A549 (cell line): Measurements from ENCODE around the gene NRXN3. TPM values are rescaled to one million over a fixed set of nuclear protein-coding genes. Genes with fewer than 3 reads are reported as not detected.

Experiments
- ATAC-seq, 2 experiments: fragments of 200-7000 bp in 1 of 2; fragments of >200 bp in 1 of 2; cut with Nextera tagmentation in 1 of 2; cut with Tn5 transposase in 1 of 2; 3 replicates each; pipeline versions ENCODE4 v1.8.0 to v1.9.1; 2018 to 2020; ENCODE audit warnings: mild to moderate bottlenecking in 1 of 2, moderate library complexity in 1 of 2
- CTCF ChIA-PET: fragments of 300-600 bp; sonication (Branson Sonifier 250); formaldehyde crosslinking; extraction: SDS; loops from one replicate; lab custom pipeline; 2021; ENCODE audit warnings: antibody characterized with exemption, inconsistent platforms; lab: Yijun Ruan, JAX
- POLR2A ChIA-PET: fragments of 350-600 bp; formaldehyde crosslinking; extraction: SDS; loops from one replicate; lab custom pipeline; 2021; ENCODE audit warnings: antibody characterized with exemption, inconsistent platforms; lab: Yijun Ruan, JAX
- DNase-seq, 2 experiments: peaks; one replicate each; pipeline versions ENCODE4 v3.0.0 to v3.0.0-alpha.2; 2011 to 2016; ENCODE audit warnings: low read depth in 1 of 2, low spot score in 1 of 2
- FAIRE-seq: peaks from 2 replicates; lab custom pipeline; 2011; peaks lifted over from hg19 to GRCh38; lab: Jason Lieb, UNC
- H3K27ac ChIP-seq, 2 experiments: fragments of >200 bp; sonication (Bioruptor Twin); formaldehyde crosslinking; 3 replicates each; pipeline ENCODE4 v1.5.1; 2016 to 2017
- H3K4me1 ChIP-seq: fragments of >200 bp; sonication (Bioruptor Twin); formaldehyde crosslinking; 3 replicates; pipeline ENCODE4 v1.6.1; 2016
- H3K4me2 ChIP-seq: fragments of >200 bp; sonication (Bioruptor Twin); formaldehyde crosslinking; 3 replicates; pipeline ENCODE4 v1.6.1; 2016
- H3K4me3 ChIP-seq: fragments of >200 bp; sonication (Bioruptor Twin); formaldehyde crosslinking; 3 replicates; pipeline ENCODE4 v1.5.1; 2016
- H3K9me3 ChIP-seq: fragments of >200 bp; sonication (Bioruptor Twin); formaldehyde crosslinking; 3 replicates; pipeline ENCODE4 v1.6.1; 2016
- CBX2 ChIP-seq: fragments of 200-600 bp; sonication (generic); IDR thresholded peaks from 2 replicates; pipeline ENCODE4 v1.6.1; 2016; ENCODE audit warnings: low read depth, mild to moderate bottlenecking, borderline replicate concordance
- CBX8 ChIP-seq: fragments of 200-600 bp; sonication (generic); IDR thresholded peaks from 2 replicates; pipeline ENCODE4 v1.6.1; 2016
- CHD4 ChIP-seq: fragments of 200-600 bp; sonication (generic); IDR thresholded peaks from 2 replicates; pipeline ENCODE4 v1.6.1; 2016; ENCODE audit warnings: antibody characterized with exemption, mild to moderate bottlenecking, borderline replicate concordance
- CTCF ChIP-seq: fragments of >200 bp; sonication (Bioruptor Twin); formaldehyde crosslinking; IDR thresholded peaks from 3 replicates; pipeline ENCODE4 v1.5.1; 2016
- EHF ChIP-seq: fragments of 250-450 bp; sonication (Bioruptor Pico); IDR thresholded peaks from 2 replicates; pipeline ENCODE4 v1.5.0; 2020; ENCODE audit warnings: mild to moderate bottlenecking
- EP300 ChIP-seq, 2 experiments: fragments of >200 bp; sonication (Bioruptor Twin); formaldehyde crosslinking; IDR thresholded peaks; 2 replicates in 1 of 2; 3 replicates in 1 of 2; pipeline ENCODE4 v1.6.1; 2016 to 2017
- FOSB ChIP-seq: fragments of 250-450 bp; sonication (Bioruptor Pico); IDR thresholded peaks from 2 replicates; pipeline ENCODE4 v1.5.0; 2020; ENCODE audit warnings: mild to moderate bottlenecking, moderate library complexity
- HEYL ChIP-seq: fragments of 250-450 bp; sonication (Bioruptor Pico); IDR thresholded peaks from 2 replicates; pipeline ENCODE4 v1.8.0; 2021; ENCODE audit warnings: mild to moderate bottlenecking, moderate library complexity
- HMGXB4 ChIP-seq: fragments of 250-450 bp; sonication (Bioruptor Pico); IDR thresholded peaks from 2 replicates; pipeline ENCODE4 v1.5.0; 2021; ENCODE audit warnings: mild to moderate bottlenecking, moderate library complexity, borderline replicate concordance
- KDM1A ChIP-seq: fragments of 200-600 bp; sonication (generic); IDR thresholded peaks from 2 replicates; pipeline ENCODE4 v1.6.1; 2016; ENCODE audit warnings: low read depth, mild to moderate bottlenecking
- KDM5A ChIP-seq: fragments of 200-600 bp; sonication (generic); IDR thresholded peaks from 2 replicates; pipeline ENCODE4 v1.6.1; 2016; ENCODE audit warnings: antibody characterized with exemption, mild to moderate bottlenecking
- MAFK ChIP-seq: fragments of 450-650 bp; IDR thresholded peaks from 2 replicates; pipeline ENCODE4 v1.6.1; 2014; ENCODE audit not compliant: partially characterized antibody
- MAX ChIP-seq: IDR thresholded peaks from 2 replicates; pipeline ENCODE4 v1.6.1; 2012
- NPAS2 ChIP-seq: fragments of 250-450 bp; sonication (Bioruptor Pico); IDR thresholded peaks from 2 replicates; pipeline ENCODE4 v1.8.0; 2022; ENCODE audit warnings: mild to moderate bottlenecking, moderate library complexity, borderline replicate concordance
- PHF8 ChIP-seq: fragments of 200-600 bp; sonication (generic); IDR thresholded peaks from 2 replicates; pipeline ENCODE4 v1.6.1; 2016; ENCODE audit warnings: low read depth, mild to moderate bottlenecking, antibody characterized with exemption, moderate library complexity, borderline replicate concordance
- RAD21 ChIP-seq, 2 experiments: fragments of >200 bp in 1 of 2; sonication (Bioruptor Twin) in 1 of 2; formaldehyde crosslinking in 1 of 2; IDR thresholded peaks in 1 of 2; conservative IDR thresholded peaks in 1 of 2; 2 replicates in 1 of 2; 3 replicates in 1 of 2; pipeline ENCODE4 v1.6.1; 2012 to 2018; ENCODE audit warnings: inconsistent platforms in 1 of 2
- RFX5 ChIP-seq: fragments of 450-650 bp; IDR thresholded peaks from 2 replicates; pipeline ENCODE4 v1.7.1; 2014; ENCODE audit warnings: antibody characterized with exemption, mild to moderate bottlenecking, moderate library complexity
- SMC3 ChIP-seq: fragments of >200 bp; sonication (Bioruptor Twin); formaldehyde crosslinking; IDR thresholded peaks from 3 replicates; pipeline ENCODE4 v1.6.1; 2018; ENCODE audit warnings: inconsistent platforms
- SREBF2 ChIP-seq: fragments of 450-650 bp; IDR thresholded peaks from 2 replicates; pipeline ENCODE4 v1.6.1; 2014; ENCODE audit warnings: mild to moderate bottlenecking, moderate library complexity
- USF2 ChIP-seq: fragments of 450-650 bp; IDR thresholded peaks from 2 replicates; pipeline ENCODE4 v1.6.1; 2014; ENCODE audit warnings: antibody characterized with exemption
- WGBS: methylation state at CpG from one replicate; pipeline ENCODE4 v1.1.6; 2017; ENCODE audit errors: missing lambda C conversion rate; 5-methylcytosine and 5-hydroxymethylcytosine counted together
- polyA plus RNA-seq, 4 experiments: library from polyadenylated mRNA; depleted of rRNA in 3 of 4; stranded (reverse); fragments of >200 nt; fragmentation: RNase III in 1 of 4; extraction: RNeasy Plus Mini Kit Qiagen cat#74134 plus additional on column Dnase treatment in 1 of 4; gene quantifications; 2 replicates in 3 of 4; 3 replicates in 1 of 4; pipeline ENCODE4 v1.2.3, GENCODE V29; 2011 to 2017
- TF ChIP-seq, protein P1 (sequence below): fragments of 150-350 bp; IDR thresholded peaks from 2 replicates; pipeline ENCODE4 v1.6.1; 2014; ENCODE audit warnings: low read depth, mild to moderate bottlenecking, low read length
- TF ChIP-seq, protein P2 (sequence below): fragments of 250-450 bp; sonication (Bioruptor Pico); IDR thresholded peaks from 2 replicates; pipeline ENCODE4 v1.5.0; 2020; ENCODE audit warnings: low read depth, mild to moderate bottlenecking, moderate library complexity

The NRXN3 gene
- polyA plus RNA-seq, 2 of the 4 experiments (the other 2 are of a cell fraction) = 0.62 to 2.3 TPM

GRCh38 chr14:78933166-78933565, 763.0 kb downstream of the NRXN3 start:
- Histone ChIP-seq H3K4me2 (no peak overlapping the region), H3K4me3 (no peak overlapping the region), H3K27ac (no peak overlapping the region)
- no peak for ATAC-seq
- POLR2A ChIA-PET = no interaction called here
- CTCF ChIA-PET = interaction anchor here (0.7 to 1.9 kb wide), 8 partner anchors 11 to 1916 kb away, joined by 3 to 11 read pairs (median 4); no protein-coding TSS in a partner anchor
- TF ChIP-seq HMGXB4 (CRISPR knock-in tag) (no peak), CBX2 (no peak), NPAS2 (CRISPR knock-in tag) (no peak), CHD4 (no peak), USF2 (no peak), KDM5A (no peak)
- TF ChIP-seq, protein P1, sequence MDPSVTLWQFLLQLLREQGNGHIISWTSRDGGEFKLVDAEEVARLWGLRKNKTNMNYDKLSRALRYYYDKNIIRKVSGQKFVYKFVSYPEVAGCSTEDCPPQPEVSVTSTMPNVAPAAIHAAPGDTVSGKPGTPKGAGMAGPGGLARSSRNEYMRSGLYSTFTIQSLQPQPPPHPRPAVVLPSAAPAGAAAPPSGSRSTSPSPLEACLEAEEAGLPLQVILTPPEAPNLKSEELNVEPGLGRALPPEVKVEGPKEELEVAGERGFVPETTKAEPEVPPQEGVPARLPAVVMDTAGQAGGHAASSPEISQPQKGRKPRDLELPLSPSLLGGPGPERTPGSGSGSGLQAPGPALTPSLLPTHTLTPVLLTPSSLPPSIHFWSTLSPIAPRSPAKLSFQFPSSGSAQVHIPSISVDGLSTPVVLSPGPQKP = no peak
- TF ChIP-seq, all 56 proteins: peak for 0
- 8% methylated on average over 2 of the region's 2 CpGs for WGBS
- Histone ChIP-seq H3K4me1 (no peaks in the 10 kb centered on the region), H3K9me3 (no peaks in the 10 kb centered on the region)
- FAIRE-seq = no peak
- no peak for DNase-seq

GRCh38 chr14:78933948-78934524, 763.9 kb downstream of the NRXN3 start:
- WGBS = 6% methylated on average over 4 of the region's 4 CpGs
- FAIRE-seq = no peak
- POLR2A ChIA-PET = no interaction called here
- peak; percentile 31 to 42 for DNase-seq
- CTCF ChIA-PET = interaction anchor here (0.5 to 2.7 kb wide), 33 partner anchors 9 to 1930 kb away, joined by 3 to 13 read pairs (median 3); no protein-coding TSS in a partner anchor
- Histone ChIP-seq H3K4me3 (no peak overlapping the region), H3K27ac (no peak overlapping the region), H3K4me2 (no peak overlapping the region), H3K9me3 (no peaks in the 10 kb centered on the region), H3K4me1 (no peaks in the 10 kb centered on the region)
- ATAC-seq = peak in 1 of 2 experiments; percentile 54; a peak in 4 of 6 replicates
- no peak for TF ChIP-seq PHF8
- peak; percentile 68 for TF ChIP-seq CTCF
- no peak for TF ChIP-seq CBX2
- peak; percentile 68 to 78 for TF ChIP-seq RAD21 (conservative IDR thresholded peaks at IDR 0.05 in 1 of 2, IDR thresholded peaks at IDR 0.05 in 1 of 2)
- no peak for TF ChIP-seq FOSB
- TF ChIP-seq MAFK = no peak
- TF ChIP-seq SMC3 = peak; percentile 46; the same call in 1 of the 3 replicates

DNA sequence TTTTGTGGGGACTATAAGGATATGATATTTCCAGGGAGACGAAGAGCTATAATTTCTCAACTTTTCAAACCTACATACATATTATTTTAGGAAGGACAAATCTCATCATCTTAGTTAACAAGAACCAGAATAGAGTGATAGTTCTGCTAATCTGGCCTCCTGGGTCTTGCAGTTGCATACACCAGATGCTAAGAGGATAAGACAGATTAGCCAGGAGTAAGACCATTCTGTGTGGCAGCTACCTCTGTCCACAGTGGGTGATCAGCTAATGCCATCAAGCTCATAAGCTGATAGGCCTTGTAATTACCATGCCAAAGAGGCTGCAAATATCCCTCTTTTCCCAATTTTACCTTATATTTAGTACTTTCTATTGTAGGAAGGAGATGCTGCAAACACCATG, 776.8 kb downstream of the NRXN3 start:
- H3K4me2 ChIP-seq = no peak overlapping the region
- no peak overlapping the region for H3K27ac ChIP-seq
- peaks cover 6% of the 10 kb centered on the region; the same call in 1 of the 3 replicates for H3K4me1 ChIP-seq
- POLR2A ChIA-PET = no interaction called here
- DNase-seq = no peak
- CTCF ChIA-PET = interaction anchor here (0.7 to 2.5 kb wide), 5 partner anchors 11 to 61 kb away, joined by 3 to 11 read pairs (median 7); no protein-coding TSS in a partner anchor
- FAIRE-seq = no peak
- H3K9me3 ChIP-seq = no peaks in the 10 kb centered on the region
- H3K4me3 ChIP-seq = no peak overlapping the region
- WGBS = 20% methylated on average over 1 of the region's 1 CpG
- no peak for ATAC-seq
- no peak for TF ChIP-seq USF2
- TF ChIP-seq, protein P2, sequence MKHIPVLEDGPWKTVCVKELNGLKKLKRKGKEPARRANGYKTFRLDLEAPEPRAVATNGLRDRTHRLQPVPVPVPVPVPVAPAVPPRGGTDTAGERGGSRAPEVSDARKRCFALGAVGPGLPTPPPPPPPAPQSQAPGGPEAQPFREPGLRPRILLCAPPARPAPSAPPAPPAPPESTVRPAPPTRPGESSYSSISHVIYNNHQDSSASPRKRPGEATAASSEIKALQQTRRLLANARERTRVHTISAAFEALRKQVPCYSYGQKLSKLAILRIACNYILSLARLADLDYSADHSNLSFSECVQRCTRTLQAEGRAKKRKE = no peak
- no peak for TF ChIP-seq KDM1A
- TF ChIP-seq HEYL = no peak
- no peak for TF ChIP-seq SREBF2
- no peak for TF ChIP-seq EP300 (IDR thresholded peaks at IDR 0.05)
- no peak for TF ChIP-seq CBX8
- no peak for TF ChIP-seq KDM5A
- no peak for TF ChIP-seq MAX
- no peak for TF ChIP-seq EHF (CRISPR knock-in tag)
- TF ChIP-seq RFX5 = no peak
